CD1c-positive myeloid dendritic cell (primary cell): ENCODE results near the gene SCAP.

ENCODE experiments used
- DNase-seq: peaks from one replicate; pipeline ENCODE4 v3.0.0-alpha.2; 2016; ENCODE audit errors: extremely low spot score

SCAP gene

GRCh38 chr3:47432673-47433072, 43.1 kb downstream of the SCAP start:
- DNase-seq: no peak

GRCh38 chr3:47431225-47431624, 44.5 kb downstream of the SCAP start:
- DNase-seq: no peak

- DNase-seq: no peak
These were observed 45.1 kb downstream of the SCAP start for GRCh38 chr3:47430606-47431005.

GRCh38 chr3:47429476-47430270, 46.1 kb downstream of the SCAP start:
- no peak for DNase-seq

GRCh38 chr3:47428662-47429061, 47.1 kb downstream of the SCAP start:
- no peak for DNase-seq

- no peak for DNase-seq
These were observed 47.9 kb downstream of the SCAP start for GRCh38 chr3:47427866-47428265.

- no peak for DNase-seq
These were observed 49.8 kb downstream of the SCAP start for GRCh38 chr3:47425959-47426358.

GRCh38 chr3:47425383-47425778, 50.4 kb downstream of the SCAP start:
- DNase-seq: no peak

GRCh38 chr3:47424434-47425382, 51.0 kb downstream of the SCAP start:
- no peak for DNase-seq

- DNase-seq: no peak
These were observed 52.1 kb downstream of the SCAP start for GRCh38 chr3:47423548-47424145.

GRCh38 chr3:47422743-47423142, 53.0 kb downstream of the SCAP start:
- DNase-seq: no peak

GRCh38 chr3:47421741-47422649, 53.7 kb downstream of the SCAP start:
- peak; percentile 16 for DNase-seq

- DNase-seq: peak; percentile 94
These were observed 54.9 kb downstream of the SCAP start for GRCh38 chr3:47420511-47421484.

- no peak for DNase-seq
These were observed 55.7 kb downstream of the SCAP start for GRCh38 chr3:47420044-47420430.

- DNase-seq: no peak
These were observed 56.4 kb downstream of the SCAP start for GRCh38 chr3:47419083-47420043.

- DNase-seq: no peak
These were observed 57.3 kb downstream of the SCAP start for GRCh38 chr3:47418167-47419082.

- no peak for DNase-seq
These were observed 59.7 kb downstream of the SCAP start for GRCh38 chr3:47416041-47416440.
